ENCODE data around the gene MYOC.

MYOC gene

DNA sequence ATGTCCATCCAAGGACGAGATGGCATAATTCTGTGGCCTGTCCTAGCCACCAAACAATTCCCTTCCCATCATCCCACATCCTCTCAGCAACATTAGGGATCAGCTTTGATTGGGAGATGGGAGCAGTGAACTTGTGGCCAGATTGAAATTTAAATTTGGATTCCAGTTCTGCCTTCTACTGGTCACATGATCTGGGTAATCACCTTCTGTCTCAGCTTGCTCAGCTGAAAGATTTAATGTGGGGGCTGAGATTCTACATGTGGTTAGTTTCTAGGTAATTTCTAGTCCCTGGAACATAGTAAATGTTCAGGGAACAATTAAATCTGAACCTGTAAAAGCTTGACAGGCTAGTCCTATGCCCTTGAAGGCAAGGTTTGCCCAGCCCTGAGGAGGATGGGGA, 27.3 kb downstream of the MYOC start:
- no peak for DNase-seq
- H3K27me3 ChIP-seq (ENCODE audit: control insufficient read depth in 1 of 2, insufficient read depth in 1 of 2, low read length in 2 of 2), result peaks cover 0 to 15% of the 10 kb centered on the region in 2 experiments
- H3K4ac ChIP-seq (ENCODE audit: low read depth in 1 of 2, low read length in 2 of 2), result no peak overlapping the region
- H3K23ac ChIP-seq (ENCODE audit: low read length in 2 of 2), result no peak overlapping the region
- H3K18ac ChIP-seq (ENCODE audit: low read depth in 1 of 2, low read length in 2 of 2), result no peak overlapping the region
- no peak overlapping the region for H3K4me3 ChIP-seq (ENCODE audit: insufficient read depth in 1 of 2, low read depth in 1 of 2, low read length in 2 of 2)
- no peak overlapping the region for H3K27ac ChIP-seq (ENCODE audit: low read length, poor library complexity, severe bottlenecking)
- H3K14ac ChIP-seq (ENCODE audit: low read length in 2 of 2), result no peak overlapping the region
- H3K36me3 ChIP-seq (ENCODE audit: control insufficient read depth in 1 of 2, insufficient read depth in 2 of 2, low read depth in 1 of 2, low read length in 2 of 2), result no peaks in the 10 kb centered on the region
- no peaks in the 10 kb centered on the region for H3K79me1 ChIP-seq (replicated peaks; ENCODE audit: low read length, poor library complexity, severe bottlenecking)
- no peak overlapping the region for H2BK5ac ChIP-seq (ENCODE audit: low read depth, low read length, poor library complexity, severe bottlenecking)
- no peak overlapping the region for H4K91ac ChIP-seq (ENCODE audit: low read length)
- H3K4me2 ChIP-seq (ENCODE audit: low read length, poor library complexity, severe bottlenecking), result no peak overlapping the region
- no peak overlapping the region for H2AK5ac ChIP-seq (ENCODE audit: low read length, severe bottlenecking)
- no peak overlapping the region for H2BK15ac ChIP-seq (ENCODE audit: low read depth, poor library complexity, severe bottlenecking)
- no peak overlapping the region for H2BK12ac ChIP-seq (ENCODE audit: low read length in 2 of 2)
- H2AFZ ChIP-seq (ENCODE audit: low read depth, low read length), result no peak overlapping the region
- WGBS, result no CpG with 5 or more reads among the region's 1 CpG
- no peak overlapping the region for H4K8ac ChIP-seq (ENCODE audit: low read length)
- no peaks in the 10 kb centered on the region for H3K4me1 ChIP-seq (ENCODE audit: control insufficient read depth, insufficient read depth, low read depth, low read length)
- no peak overlapping the region for H2BK120ac ChIP-seq (ENCODE audit: low read depth, low read length)
- H3K9me3 ChIP-seq (ENCODE audit: control insufficient read depth, low read length), result no peaks in the 10 kb centered on the region
- H3K9ac ChIP-seq (ENCODE audit: low read length), result no peak overlapping the region

DNA sequence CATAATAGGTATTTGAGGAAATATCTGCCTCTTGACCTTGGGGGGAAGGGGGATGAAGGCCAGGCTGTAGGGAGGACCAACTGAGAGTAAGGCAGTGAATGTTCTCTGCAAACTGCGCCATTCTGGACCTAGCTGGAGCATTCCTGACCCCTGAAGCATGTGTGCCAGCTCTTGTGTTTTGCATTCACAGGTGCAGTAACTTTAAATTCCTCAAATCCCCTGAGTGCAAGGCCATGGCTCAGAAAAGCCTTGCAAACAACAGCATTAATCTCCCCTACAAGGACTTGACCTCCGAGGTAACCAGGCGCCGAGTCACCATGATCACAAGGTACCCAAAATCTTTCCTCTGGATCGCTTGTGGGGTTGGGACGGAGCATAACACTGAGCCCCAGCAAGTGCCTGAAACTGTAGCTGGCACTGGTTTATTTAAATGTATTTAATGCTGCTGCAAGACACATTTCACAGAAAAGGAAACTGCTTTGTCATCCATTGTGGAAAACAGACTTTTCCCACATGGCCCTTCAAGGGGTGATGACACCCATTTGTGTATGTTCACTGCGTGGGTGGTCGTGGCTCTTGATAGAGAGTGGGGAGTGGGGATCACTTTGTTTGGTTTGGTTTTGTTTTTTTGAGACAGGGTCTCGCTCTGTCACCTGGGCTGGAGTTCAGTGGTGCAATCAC, 28.7 kb downstream of the MYOC start:
- H3K27ac ChIP-seq (ENCODE audit: low read length, poor library complexity, severe bottlenecking), result no peak overlapping the region
- 69% methylated on average over 8 of the region's 9 CpGs for WGBS
- no peak overlapping the region for H3K4ac ChIP-seq (ENCODE audit: low read depth in 1 of 2, low read length in 2 of 2)

DNA sequence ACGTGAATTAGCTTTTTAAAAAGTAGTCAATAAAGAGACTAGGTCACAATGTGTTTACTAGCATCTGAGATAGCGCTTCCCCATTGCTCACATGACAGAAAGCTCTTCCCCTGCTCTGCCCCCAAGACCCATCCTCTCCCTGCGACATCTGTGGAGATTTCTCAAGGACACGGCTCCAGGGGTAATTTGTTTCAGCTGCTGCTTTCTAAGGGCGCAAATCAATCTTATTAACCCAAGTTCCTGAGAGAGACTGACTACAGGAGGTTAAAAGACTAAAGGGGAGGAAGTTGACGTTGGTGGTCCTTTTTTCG, 30.4 kb downstream of the MYOC start, which contains the start of gene MYOCOS:
MYOCOS (plus strand) TSS at position 92 of the 311 bp plus-strand sequence. CDS start 1,641 bp downstream, outside the sequence.
- Histone ChIP-seq H3K18ac (ENCODE audit: low read depth in 1 of 2, low read length in 2 of 2) (no peak within 1 kb of the TSS), H2AK5ac (ENCODE audit: low read length, severe bottlenecking) (no peak within 1 kb of the TSS)
- 80% methylated on average over 6 of the region's 7 CpGs for WGBS

More for the DNA sequence above, 28.7 kb downstream of the MYOC start:
- H2BK12ac ChIP-seq (ENCODE audit: low read length in 2 of 2), result no peak overlapping the region
- H3K79me1 ChIP-seq (replicated peaks; ENCODE audit: low read length, poor library complexity, severe bottlenecking), result no peaks in the 10 kb centered on the region
- no peak overlapping the region for H2BK15ac ChIP-seq (ENCODE audit: low read depth, poor library complexity, severe bottlenecking)
- H3K27me3 ChIP-seq (ENCODE audit: control insufficient read depth in 1 of 2, insufficient read depth in 1 of 2, low read length in 2 of 2), result peaks cover 0 to 7% of the 10 kb centered on the region in 2 experiments
- no peak overlapping the region for H4K91ac ChIP-seq (ENCODE audit: low read length)
- no peak overlapping the region for H3K18ac ChIP-seq (ENCODE audit: low read depth in 1 of 2, low read length in 2 of 2)
- H3K14ac ChIP-seq (ENCODE audit: low read length in 2 of 2), result no peak overlapping the region
- no peak overlapping the region for H3K4me3 ChIP-seq (ENCODE audit: insufficient read depth in 1 of 2, low read depth in 1 of 2, low read length in 2 of 2)
- H3K9ac ChIP-seq (ENCODE audit: low read length), result no peak overlapping the region
- H3K23ac ChIP-seq (ENCODE audit: low read length in 2 of 2), result no peak overlapping the region
- H2AFZ ChIP-seq (ENCODE audit: low read depth, low read length), result no peak overlapping the region
- no peak overlapping the region for H4K8ac ChIP-seq (ENCODE audit: low read length)
- H3K36me3 ChIP-seq (ENCODE audit: control insufficient read depth in 1 of 2, insufficient read depth in 2 of 2, low read depth in 1 of 2, low read length in 2 of 2), result no peaks in the 10 kb centered on the region
- H2AK5ac ChIP-seq (ENCODE audit: low read length, severe bottlenecking), result no peak overlapping the region
- H3K9me3 ChIP-seq (ENCODE audit: control insufficient read depth, low read length), result no peaks in the 10 kb centered on the region
- H2BK120ac ChIP-seq (ENCODE audit: low read depth, low read length), result no peak overlapping the region
- no peaks in the 10 kb centered on the region for H3K4me1 ChIP-seq (ENCODE audit: control insufficient read depth, insufficient read depth, low read depth, low read length)
- no peak overlapping the region for H2BK5ac ChIP-seq (ENCODE audit: low read depth, low read length, poor library complexity, severe bottlenecking)
- no peak overlapping the region for H3K4me2 ChIP-seq (ENCODE audit: low read length, poor library complexity, severe bottlenecking)
- no peak for DNase-seq

DNA sequence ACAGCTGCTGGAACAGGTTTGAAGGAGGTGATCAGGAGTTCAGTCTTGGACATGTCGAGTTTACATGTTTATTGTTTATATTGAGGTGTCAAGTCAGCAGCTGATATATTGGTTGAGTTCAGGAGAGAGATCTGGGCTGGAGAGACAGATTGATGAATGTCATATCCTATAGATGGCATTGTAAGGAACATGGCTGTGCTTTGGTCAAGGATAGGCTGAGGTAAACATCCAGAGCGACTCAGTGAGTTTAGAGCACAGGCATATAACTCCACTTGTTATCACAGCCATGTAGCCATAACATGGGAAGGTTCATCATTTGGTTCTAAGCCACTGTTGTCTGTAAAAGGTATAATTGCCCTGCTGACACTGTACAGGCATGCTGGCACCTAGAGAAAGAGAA, 35.9 kb downstream of the MYOC start:
- 67% methylated on average over 2 of the region's 2 CpGs for WGBS
- H2AK5ac ChIP-seq (ENCODE audit: low read length, severe bottlenecking), result no peak overlapping the region

More for the DNA sequence above, 30.4 kb downstream of the MYOC start, which contains the start of gene MYOCOS:
- Histone ChIP-seq H3K4ac (ENCODE audit: low read depth in 1 of 2, low read length in 2 of 2) (no peak within 1 kb of the TSS), H2AFZ (ENCODE audit: low read depth, low read length) (no peak within 1 kb of the TSS), H3K27me3 (ENCODE audit: control insufficient read depth in 1 of 2, insufficient read depth in 1 of 2, low read length in 2 of 2) (peaks cover 0 to 5% of the 10 kb centered on the region in 2 experiments), H3K9ac (ENCODE audit: low read length) (no peak within 1 kb of the TSS), H3K23ac (ENCODE audit: low read length in 2 of 2) (no peak within 1 kb of the TSS), H3K4me2 (ENCODE audit: low read length, poor library complexity, severe bottlenecking) (no peak within 1 kb of the TSS), H3K4me3 (ENCODE audit: insufficient read depth in 1 of 2, low read depth in 1 of 2, low read length in 2 of 2) (no peak within 1 kb of the TSS), H3K79me1 (replicated peaks; ENCODE audit: low read length, poor library complexity, severe bottlenecking) (no peaks in the 10 kb centered on the region), H3K36me3 (ENCODE audit: control insufficient read depth in 1 of 2, insufficient read depth in 2 of 2, low read depth in 1 of 2, low read length in 2 of 2) (no peaks in the 10 kb centered on the region), H3K9me3 (ENCODE audit: control insufficient read depth, low read length) (no peaks in the 10 kb centered on the region), H2BK12ac (ENCODE audit: low read length in 2 of 2) (no peak within 1 kb of the TSS), H2BK15ac (ENCODE audit: low read depth, poor library complexity, severe bottlenecking) (no peak within 1 kb of the TSS), H2BK120ac (ENCODE audit: low read depth, low read length) (no peak within 1 kb of the TSS), H2BK5ac (ENCODE audit: low read depth, low read length, poor library complexity, severe bottlenecking) (no peak within 1 kb of the TSS), H3K27ac (ENCODE audit: low read length, poor library complexity, severe bottlenecking) (no peak within 1 kb of the TSS), H3K14ac (ENCODE audit: low read length in 2 of 2) (no peak within 1 kb of the TSS), H4K8ac (ENCODE audit: low read length) (no peak within 1 kb of the TSS), H4K91ac (ENCODE audit: low read length) (no peak within 1 kb of the TSS), H3K4me1 (ENCODE audit: control insufficient read depth, insufficient read depth, low read depth, low read length) (no peaks in the 10 kb centered on the region)
- DNase-seq, result no peak

More for the DNA sequence above, 35.9 kb downstream of the MYOC start:
- no peak overlapping the region for H3K4ac ChIP-seq (ENCODE audit: low read depth in 1 of 2, low read length in 2 of 2)
- no peak overlapping the region for H3K4me3 ChIP-seq (ENCODE audit: insufficient read depth in 1 of 2, low read depth in 1 of 2, low read length in 2 of 2)
- no peak overlapping the region for H3K23ac ChIP-seq (ENCODE audit: low read length in 2 of 2)
- H3K27ac ChIP-seq (ENCODE audit: low read length, poor library complexity, severe bottlenecking), result no peak overlapping the region
- H3K4me2 ChIP-seq (ENCODE audit: low read length, poor library complexity, severe bottlenecking), result no peak overlapping the region
- no peak overlapping the region for H3K18ac ChIP-seq (ENCODE audit: low read depth in 1 of 2, low read length in 2 of 2)
- no peak overlapping the region for H2BK5ac ChIP-seq (ENCODE audit: low read depth, low read length, poor library complexity, severe bottlenecking)
- H3K79me1 ChIP-seq (replicated peaks; ENCODE audit: low read length, poor library complexity, severe bottlenecking), result no peaks in the 10 kb centered on the region
- H2AFZ ChIP-seq (ENCODE audit: low read depth, low read length), result no peak overlapping the region
- H2BK120ac ChIP-seq (ENCODE audit: low read depth, low read length), result no peak overlapping the region
- H3K9me3 ChIP-seq (ENCODE audit: control insufficient read depth, low read length), result no peaks in the 10 kb centered on the region
- H3K14ac ChIP-seq (ENCODE audit: low read length in 2 of 2), result peak overlapping the region in 1 of 2 experiments; percentile 83
- no peak overlapping the region for H2BK15ac ChIP-seq (ENCODE audit: low read depth, poor library complexity, severe bottlenecking)
- H4K91ac ChIP-seq (ENCODE audit: low read length), result no peak overlapping the region
- DNase-seq, result no peak
- H3K4me1 ChIP-seq (ENCODE audit: control insufficient read depth, insufficient read depth, low read depth, low read length), result no peaks in the 10 kb centered on the region
- H3K36me3 ChIP-seq (ENCODE audit: control insufficient read depth in 1 of 2, insufficient read depth in 2 of 2, low read depth in 1 of 2, low read length in 2 of 2), result no peaks in the 10 kb centered on the region
- no peaks in the 10 kb centered on the region for H3K27me3 ChIP-seq (ENCODE audit: control insufficient read depth in 1 of 2, insufficient read depth in 1 of 2, low read length in 2 of 2)
- H2BK12ac ChIP-seq (ENCODE audit: low read length in 2 of 2), result no peak overlapping the region
- H4K8ac ChIP-seq (ENCODE audit: low read length), result no peak overlapping the region
- H3K9ac ChIP-seq (ENCODE audit: low read length), result no peak overlapping the region

All from mesenchymal stem cell (in vitro differentiated cells and primary cell).